ENCODE data around the gene CXorf58. TPM values are rescaled to one million over a fixed set of nuclear protein-coding genes. Genes with fewer than 3 reads are reported as not detected.

Gene CXorf58
- total RNA-seq, 1 donor, result not detected

- Histone ChIP-seq H3K36me3 (ENCODE audit: insufficient read depth, low read length) (no peaks in the 10 kb centered on the region), H3K27ac (ENCODE audit: low read depth, low read length) (peak overlapping the region; percentile 56), H3K9me3 (ENCODE audit: low read depth, low read length) (no peaks in the 10 kb centered on the region), H4K20me1 (ENCODE audit: insufficient read depth, low read length) (no peaks in the 10 kb centered on the region), H3K4me3 (ENCODE audit: insufficient read depth, low read length) (peak overlapping the region; percentile 20), H2AFZ (ENCODE audit: low read length) (peak overlapping the region; percentile 2), H3K4me2 (ENCODE audit: insufficient read depth, low read length) (peak overlapping the region; percentile 72), H3K79me2 (ENCODE audit: insufficient read depth, low read length) (no peaks in the 10 kb centered on the region), H3K27me3 (ENCODE audit: insufficient read depth, low read length) (no peaks in the 10 kb centered on the region), H3K4me1 (ENCODE audit: insufficient read depth, low read length) (peaks cover 37% of the 10 kb centered on the region)
- no peak for DNase-seq (ENCODE audit: insufficient read length, low spot score, missing footprints)
- peak; percentile 57 for TF ChIP-seq CTCF (IDR thresholded peaks at IDR 0.05; ENCODE audit: extremely low read depth, low read depth, low read length)
Observed at GRCh38 chrX:23901805-23902204, 6.0 kb upstream of the CXorf58 start.

- H3K27ac ChIP-seq (ENCODE audit: low read depth, low read length), result peak overlapping the region; percentile 56
Observed at GRCh38 chrX:23902419-23902818, 5.4 kb upstream of the CXorf58 start.

GRCh38 chrX:23904096-23904495, 3.7 kb upstream of the CXorf58 start:
- Histone ChIP-seq H3K4me2 (ENCODE audit: insufficient read depth, low read length) (no peak overlapping the region), H2AFZ (ENCODE audit: low read length) (no peak overlapping the region), H3K9me3 (ENCODE audit: low read depth, low read length) (no peaks in the 10 kb centered on the region), H3K4me1 (ENCODE audit: insufficient read depth, low read length) (peaks cover 20% of the 10 kb centered on the region), H3K36me3 (ENCODE audit: insufficient read depth, low read length) (no peaks in the 10 kb centered on the region), H3K27me3 (ENCODE audit: insufficient read depth, low read length) (no peaks in the 10 kb centered on the region), H3K27ac (ENCODE audit: low read depth, low read length) (peak overlapping the region; percentile 26), H3K4me3 (ENCODE audit: insufficient read depth, low read length) (no peak overlapping the region), H3K79me2 (ENCODE audit: insufficient read depth, low read length) (no peaks in the 10 kb centered on the region), H4K20me1 (ENCODE audit: insufficient read depth, low read length) (no peaks in the 10 kb centered on the region)
- no peak for DNase-seq (ENCODE audit: insufficient read length, low spot score, missing footprints)
- TF ChIP-seq CTCF (IDR thresholded peaks at IDR 0.05; ENCODE audit: extremely low read depth, low read depth, low read length), result no peak

More at GRCh38 chrX:23902419-23902818, 5.4 kb upstream of the CXorf58 start:
- Histone ChIP-seq H3K9me3 (ENCODE audit: low read depth, low read length) (no peaks in the 10 kb centered on the region), H3K4me2 (ENCODE audit: insufficient read depth, low read length) (peak overlapping the region; percentile 72), H4K20me1 (ENCODE audit: insufficient read depth, low read length) (no peaks in the 10 kb centered on the region), H3K4me3 (ENCODE audit: insufficient read depth, low read length) (peak overlapping the region; percentile 20), H3K4me1 (ENCODE audit: insufficient read depth, low read length) (peaks cover 31% of the 10 kb centered on the region), H3K36me3 (ENCODE audit: insufficient read depth, low read length) (no peaks in the 10 kb centered on the region), H3K79me2 (ENCODE audit: insufficient read depth, low read length) (no peaks in the 10 kb centered on the region), H3K27me3 (ENCODE audit: insufficient read depth, low read length) (no peaks in the 10 kb centered on the region), H2AFZ (ENCODE audit: low read length) (peak overlapping the region; percentile 2)
- no peak for DNase-seq (ENCODE audit: insufficient read length, low spot score, missing footprints)
- TF ChIP-seq CTCF (IDR thresholded peaks at IDR 0.05; ENCODE audit: extremely low read depth, low read depth, low read length), result peak; percentile 58

GRCh38 chrX:23907111-23907497, 702 bp upstream of the CXorf58 start:
- peak overlapping the region; percentile 10 for H2AFZ ChIP-seq (ENCODE audit: low read length)
- no peaks in the 10 kb centered on the region for H3K27me3 ChIP-seq (ENCODE audit: insufficient read depth, low read length)
- peak overlapping the region; percentile 73 for H3K4me2 ChIP-seq (ENCODE audit: insufficient read depth, low read length)
- peaks cover 3% of the 10 kb centered on the region for H3K4me1 ChIP-seq (ENCODE audit: insufficient read depth, low read length)
- H3K9me3 ChIP-seq (ENCODE audit: low read depth, low read length), result no peaks in the 10 kb centered on the region
- no peaks in the 10 kb centered on the region for H4K20me1 ChIP-seq (ENCODE audit: insufficient read depth, low read length)
- H3K27ac ChIP-seq (ENCODE audit: low read depth, low read length), result peak overlapping the region; percentile 45
- H3K36me3 ChIP-seq (ENCODE audit: insufficient read depth, low read length), result no peaks in the 10 kb centered on the region
- no peaks in the 10 kb centered on the region for H3K79me2 ChIP-seq (ENCODE audit: insufficient read depth, low read length)
- peak overlapping the region; percentile 70 for H3K4me3 ChIP-seq (ENCODE audit: insufficient read depth, low read length)
- no peak for TF ChIP-seq CTCF (IDR thresholded peaks at IDR 0.05; ENCODE audit: extremely low read depth, low read depth, low read length)
- no peak for DNase-seq (ENCODE audit: insufficient read length, low spot score, missing footprints)

Measured in osteoblast (primary cell).